ENCODE results near the gene SWT1.

Gene SWT1

DNA sequence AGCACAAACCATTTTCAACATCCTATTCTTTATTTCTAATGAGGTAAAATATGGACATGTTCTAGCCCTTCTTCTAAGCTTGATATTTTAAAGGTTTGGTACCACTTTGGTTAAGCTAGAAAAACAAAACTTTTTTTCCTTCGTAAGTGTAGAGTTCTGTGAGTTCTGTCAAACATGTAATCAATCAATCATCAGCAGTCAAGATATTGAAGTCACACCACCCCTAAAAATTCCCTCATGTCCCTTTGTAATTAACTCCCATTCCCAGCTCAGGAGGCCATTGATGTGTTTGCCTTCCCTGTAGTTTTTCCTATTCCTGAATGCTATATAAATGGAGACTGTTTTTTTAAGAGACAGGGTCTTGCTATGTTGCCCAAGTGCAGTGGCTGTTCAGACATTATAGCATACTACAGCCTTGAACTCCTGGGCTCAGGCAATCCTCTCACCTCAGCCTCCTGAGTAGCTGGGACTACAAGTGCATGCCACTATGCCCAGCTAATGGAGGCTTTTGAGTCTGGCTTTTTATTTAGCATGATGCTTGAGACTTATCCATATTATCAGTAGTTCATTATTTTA lies 137.1 kb downstream of the SWT1 start:
- Histone ChIP-seq H4K20me1 (ENCODE audit: insufficient read depth, low read length, poor library complexity, severe bottlenecking) (peaks cover 2% of the 10 kb centered on the region), H2AFZ (ENCODE audit: low read length) (no peak overlapping the region), H3F3A (ENCODE audit: low read depth) (no peaks in the 10 kb centered on the region), H3K9ac (ENCODE audit: low read depth, low read length, poor library complexity, severe bottlenecking) (no peak overlapping the region), H3K79me2 (ENCODE audit: insufficient read depth, low read length) (no peaks in the 10 kb centered on the region), H3K4me1 (ENCODE audit: insufficient read depth, low read length, poor library complexity, severe bottlenecking) (no peaks in the 10 kb centered on the region), H3K36me3 (ENCODE audit: insufficient read depth, low read length) (peaks cover 57% of the 10 kb centered on the region), H3K27me3 (ENCODE audit: insufficient read depth, low read length, poor library complexity, severe bottlenecking) (no peaks in the 10 kb centered on the region), H3K4me2 (ENCODE audit: low read depth, low read length, poor library complexity, severe bottlenecking) (no peak overlapping the region), H3K9me3 (ENCODE audit: insufficient read depth, low read depth, low read length) (no peaks in the 10 kb centered on the region), H3K9me2 (replicated peaks; ENCODE audit: low read depth, low read length) (no peaks in the 10 kb centered on the region), H3K4me3 (ENCODE audit: low read length, poor library complexity, severe bottlenecking) (no peak overlapping the region)
- TF ChIP-seq, protein P1, sequence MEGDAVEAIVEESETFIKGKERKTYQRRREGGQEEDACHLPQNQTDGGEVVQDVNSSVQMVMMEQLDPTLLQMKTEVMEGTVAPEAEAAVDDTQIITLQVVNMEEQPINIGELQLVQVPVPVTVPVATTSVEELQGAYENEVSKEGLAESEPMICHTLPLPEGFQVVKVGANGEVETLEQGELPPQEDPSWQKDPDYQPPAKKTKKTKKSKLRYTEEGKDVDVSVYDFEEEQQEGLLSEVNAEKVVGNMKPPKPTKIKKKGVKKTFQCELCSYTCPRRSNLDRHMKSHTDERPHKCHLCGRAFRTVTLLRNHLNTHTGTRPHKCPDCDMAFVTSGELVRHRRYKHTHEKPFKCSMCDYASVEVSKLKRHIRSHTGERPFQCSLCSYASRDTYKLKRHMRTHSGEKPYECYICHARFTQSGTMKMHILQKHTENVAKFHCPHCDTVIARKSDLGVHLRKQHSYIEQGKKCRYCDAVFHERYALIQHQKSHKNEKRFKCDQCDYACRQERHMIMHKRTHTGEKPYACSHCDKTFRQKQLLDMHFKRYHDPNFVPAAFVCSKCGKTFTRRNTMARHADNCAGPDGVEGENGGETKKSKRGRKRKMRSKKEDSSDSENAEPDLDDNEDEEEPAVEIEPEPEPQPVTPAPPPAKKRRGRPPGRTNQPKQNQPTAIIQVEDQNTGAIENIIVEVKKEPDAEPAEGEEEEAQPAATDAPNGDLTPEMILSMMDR (conservative IDR thresholded peaks at IDR 0.05; ENCODE audit: low read length), result no peak
- no peak for TF ChIP-seq EZH2phosphoT487 (IDR thresholded peaks at IDR 0.05; ENCODE audit: borderline replicate concordance)

DNA sequence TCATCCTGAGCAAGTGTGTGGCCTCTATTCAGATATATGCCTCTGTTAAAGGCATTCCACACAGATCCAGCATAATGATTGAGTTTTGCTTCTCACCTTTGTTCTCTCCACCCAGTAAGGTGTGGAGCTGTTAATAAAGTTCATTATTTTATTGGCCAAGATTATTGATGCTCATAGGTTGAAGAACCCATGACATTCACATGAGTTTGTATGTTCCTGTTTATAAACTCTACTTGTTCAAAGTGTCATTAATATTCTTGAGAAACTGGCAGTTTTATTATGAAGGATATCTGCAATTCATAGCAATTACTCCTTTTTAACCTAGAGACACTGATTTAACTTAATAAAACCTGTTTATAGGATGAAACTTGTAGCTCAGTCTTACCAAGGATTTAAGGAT lies 138.1 kb downstream of the SWT1 start:
- H3K9me3 ChIP-seq (ENCODE audit: insufficient read depth, low read depth, low read length), result no peaks in the 10 kb centered on the region
- TF ChIP-seq, protein P1 (conservative IDR thresholded peaks at IDR 0.05; ENCODE audit: low read length), result no peak
- no peak for TF ChIP-seq EZH2phosphoT487 (IDR thresholded peaks at IDR 0.05; ENCODE audit: borderline replicate concordance)
- H3K79me2 ChIP-seq (ENCODE audit: insufficient read depth, low read length), result no peaks in the 10 kb centered on the region
- H2AFZ ChIP-seq (ENCODE audit: low read length), result no peak overlapping the region
- no peaks in the 10 kb centered on the region for H3K4me1 ChIP-seq (ENCODE audit: insufficient read depth, low read length, poor library complexity, severe bottlenecking)
- H4K20me1 ChIP-seq (ENCODE audit: insufficient read depth, low read length, poor library complexity, severe bottlenecking), result peaks cover 5% of the 10 kb centered on the region
- no peak overlapping the region for H3K9ac ChIP-seq (ENCODE audit: low read depth, low read length, poor library complexity, severe bottlenecking)
- no peak overlapping the region for H3K4me3 ChIP-seq (ENCODE audit: low read length, poor library complexity, severe bottlenecking)
- H3F3A ChIP-seq (ENCODE audit: low read depth), result no peaks in the 10 kb centered on the region
- peaks cover 68% of the 10 kb centered on the region for H3K36me3 ChIP-seq (ENCODE audit: insufficient read depth, low read length)
- no peaks in the 10 kb centered on the region for H3K27me3 ChIP-seq (ENCODE audit: insufficient read depth, low read length, poor library complexity, severe bottlenecking)
- H3K9me2 ChIP-seq (replicated peaks; ENCODE audit: low read depth, low read length), result no peaks in the 10 kb centered on the region
- no peak overlapping the region for H3K4me2 ChIP-seq (ENCODE audit: low read depth, low read length, poor library complexity, severe bottlenecking)

GRCh38 chr1:185297982-185298381 lies 141.0 kb downstream of the SWT1 start:
- Histone ChIP-seq H3K4me1 (ENCODE audit: insufficient read depth, low read length, poor library complexity, severe bottlenecking) (no peaks in the 10 kb centered on the region), H3K4me3 (ENCODE audit: low read length, poor library complexity, severe bottlenecking) (no peak overlapping the region), H3K27me3 (ENCODE audit: insufficient read depth, low read length, poor library complexity, severe bottlenecking) (no peaks in the 10 kb centered on the region), H4K20me1 (ENCODE audit: insufficient read depth, low read length, poor library complexity, severe bottlenecking) (peaks cover 12% of the 10 kb centered on the region), H3K79me2 (ENCODE audit: insufficient read depth, low read length) (no peaks in the 10 kb centered on the region; the same call in 1 of the 2 replicates), H3K9ac (ENCODE audit: low read depth, low read length, poor library complexity, severe bottlenecking) (no peak overlapping the region), H3F3A (ENCODE audit: low read depth) (no peaks in the 10 kb centered on the region), H3K9me2 (replicated peaks; ENCODE audit: low read depth, low read length) (no peaks in the 10 kb centered on the region), H3K4me2 (ENCODE audit: low read depth, low read length, poor library complexity, severe bottlenecking) (no peak overlapping the region), H2AFZ (ENCODE audit: low read length) (no peak overlapping the region), H3K9me3 (ENCODE audit: insufficient read depth, low read depth, low read length) (no peaks in the 10 kb centered on the region), H3K36me3 (ENCODE audit: insufficient read depth, low read length) (peaks cover 97% of the 10 kb centered on the region)
- TF ChIP-seq, protein P1 (conservative IDR thresholded peaks at IDR 0.05; ENCODE audit: low read length), result no peak
- no peak for TF ChIP-seq EZH2phosphoT487 (IDR thresholded peaks at IDR 0.05; ENCODE audit: borderline replicate concordance)

All from Loucy (cell line).